Prostate gland (tissue), 2 donors: ENCODE results near the gene FUCA1.

Experiments used
- POLR2A ChIP-seq: fragments of 450-650 bp; IDR thresholded peaks from one replicate; pipeline ENCODE4 v1.6.1; 2016; ENCODE audit warnings: antibody characterized with exemption, mild to moderate bottlenecking
- TF ChIP-seq, protein P1 (sequence below), 4 experiments: fragments of 200-600 bp in 2 of 4; fragments of 450-650 bp in 2 of 4; sonication (generic) in 2 of 4; IDR thresholded peaks; 1 replicate in 3 of 4; 2 replicates in 1 of 4; pipeline ENCODE4 v1.5.1; 2016 to 2019; ENCODE audit warnings: antibody characterized with exemption in 4 of 4, mild to moderate bottlenecking in 2 of 4, moderate library complexity in 2 of 4

DNA sequence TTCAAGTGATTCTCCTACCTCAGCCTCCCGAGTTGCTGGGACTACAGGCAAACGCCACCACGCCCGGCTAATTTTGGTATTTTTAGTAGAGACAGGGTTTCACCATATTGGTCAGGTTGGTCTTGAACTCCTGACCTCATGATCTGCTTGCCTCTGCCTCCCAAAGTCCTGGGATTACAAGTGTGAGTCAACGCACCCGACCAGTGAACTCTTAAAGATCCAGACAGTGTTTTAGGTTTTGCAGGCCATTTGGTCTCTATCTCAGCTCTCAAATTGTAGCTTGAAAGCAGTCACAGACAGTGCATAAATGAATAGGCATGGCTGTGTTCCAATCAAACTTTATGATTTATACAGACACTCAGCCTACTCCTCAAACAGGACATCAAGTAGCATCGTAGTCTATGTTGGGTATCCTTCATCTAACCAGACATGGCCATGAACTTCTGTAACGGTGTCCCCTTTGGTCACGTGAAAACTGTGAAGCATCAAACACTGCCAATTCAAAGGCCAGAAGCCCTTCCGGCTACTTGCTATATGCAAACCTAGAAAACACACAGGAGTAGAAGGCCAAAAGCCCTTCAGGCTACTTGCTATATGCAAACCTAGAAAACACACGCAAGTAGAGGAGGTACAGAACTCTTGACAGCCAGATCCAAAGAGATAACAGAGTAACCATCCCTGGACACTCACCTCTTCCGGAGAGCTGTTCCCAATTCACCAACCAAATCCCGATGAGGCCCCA, 3.1 kb downstream of the FUCA1 start:
- TF ChIP-seq, protein P1, sequence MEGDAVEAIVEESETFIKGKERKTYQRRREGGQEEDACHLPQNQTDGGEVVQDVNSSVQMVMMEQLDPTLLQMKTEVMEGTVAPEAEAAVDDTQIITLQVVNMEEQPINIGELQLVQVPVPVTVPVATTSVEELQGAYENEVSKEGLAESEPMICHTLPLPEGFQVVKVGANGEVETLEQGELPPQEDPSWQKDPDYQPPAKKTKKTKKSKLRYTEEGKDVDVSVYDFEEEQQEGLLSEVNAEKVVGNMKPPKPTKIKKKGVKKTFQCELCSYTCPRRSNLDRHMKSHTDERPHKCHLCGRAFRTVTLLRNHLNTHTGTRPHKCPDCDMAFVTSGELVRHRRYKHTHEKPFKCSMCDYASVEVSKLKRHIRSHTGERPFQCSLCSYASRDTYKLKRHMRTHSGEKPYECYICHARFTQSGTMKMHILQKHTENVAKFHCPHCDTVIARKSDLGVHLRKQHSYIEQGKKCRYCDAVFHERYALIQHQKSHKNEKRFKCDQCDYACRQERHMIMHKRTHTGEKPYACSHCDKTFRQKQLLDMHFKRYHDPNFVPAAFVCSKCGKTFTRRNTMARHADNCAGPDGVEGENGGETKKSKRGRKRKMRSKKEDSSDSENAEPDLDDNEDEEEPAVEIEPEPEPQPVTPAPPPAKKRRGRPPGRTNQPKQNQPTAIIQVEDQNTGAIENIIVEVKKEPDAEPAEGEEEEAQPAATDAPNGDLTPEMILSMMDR (IDR thresholded peaks at IDR 0.05), result no peak
- TF ChIP-seq POLR2A, result no peak
